HG03066 (cell line): ENCODE results near the gene ACTN4.

ENCODE experiments used
- ATAC-seq: cut with Tn5 transposase; IDR thresholded peaks from one replicate; pipeline ENCODE4 v1.9.1; 2021; ENCODE audit warnings: low read depth; ENCODE audit not compliant: unreplicated experiment

Gene ACTN4

DNA sequence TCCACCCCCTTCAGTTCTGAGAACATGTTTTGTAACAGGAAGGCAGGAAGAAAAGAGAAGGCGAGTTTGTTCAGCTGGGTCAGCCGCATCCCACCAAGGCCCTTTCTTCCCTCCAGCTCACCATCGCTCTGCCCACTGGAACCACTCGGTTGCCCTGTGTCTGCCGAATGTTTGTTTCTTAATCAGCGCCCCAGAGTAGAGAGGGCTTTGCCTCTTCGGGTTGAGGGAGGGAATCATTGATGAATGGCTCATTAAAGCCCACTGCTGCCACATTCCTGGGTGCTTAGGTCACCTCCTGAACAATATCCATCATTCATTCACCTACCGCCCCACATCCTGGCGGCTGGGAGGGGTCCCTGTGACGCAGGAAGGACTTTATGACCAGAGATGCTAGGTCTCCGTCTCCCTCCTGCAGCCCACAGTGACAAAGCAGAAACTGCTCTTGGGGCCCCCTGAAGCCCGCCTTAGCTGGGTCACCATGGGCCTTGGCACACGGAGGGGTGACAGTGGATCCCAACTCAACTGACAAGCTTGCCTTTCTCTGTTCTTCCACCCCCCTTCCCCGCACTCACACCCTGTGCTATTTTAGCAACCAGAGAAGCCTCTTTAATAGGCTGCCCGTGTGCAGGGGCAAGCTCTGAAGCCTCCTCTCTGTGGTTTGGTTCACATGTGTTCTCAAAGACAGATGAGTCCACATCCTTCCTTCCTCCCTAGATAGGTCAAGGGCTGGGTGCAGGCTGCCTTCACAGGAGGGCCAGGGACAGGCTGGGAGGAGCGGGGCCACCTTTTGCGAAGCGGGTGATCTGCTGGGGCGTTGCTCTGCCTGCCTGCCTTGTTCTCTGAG, 46.2 kb downstream of the ACTN4 start:
- no peak for ATAC-seq

DNA sequence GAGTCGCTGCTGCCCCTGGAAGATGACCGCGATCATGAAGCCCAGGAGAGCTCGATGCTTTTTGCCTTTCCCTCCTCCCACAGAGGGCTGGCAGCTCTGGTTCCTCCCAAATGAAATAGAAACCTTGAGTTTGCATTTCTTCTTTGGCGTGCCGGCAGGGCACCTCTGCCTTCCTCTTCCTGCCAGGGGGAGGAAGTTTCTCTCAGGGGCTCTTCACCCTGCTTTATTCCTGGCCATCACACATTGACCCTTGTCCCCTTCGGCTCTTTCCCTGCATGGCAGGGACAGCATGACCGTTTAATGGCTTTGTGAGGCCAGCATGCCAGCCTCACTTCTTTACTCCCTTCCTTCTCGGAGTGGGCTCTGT, 47.9 kb downstream of the ACTN4 start:
- ATAC-seq = no peak

DNA sequence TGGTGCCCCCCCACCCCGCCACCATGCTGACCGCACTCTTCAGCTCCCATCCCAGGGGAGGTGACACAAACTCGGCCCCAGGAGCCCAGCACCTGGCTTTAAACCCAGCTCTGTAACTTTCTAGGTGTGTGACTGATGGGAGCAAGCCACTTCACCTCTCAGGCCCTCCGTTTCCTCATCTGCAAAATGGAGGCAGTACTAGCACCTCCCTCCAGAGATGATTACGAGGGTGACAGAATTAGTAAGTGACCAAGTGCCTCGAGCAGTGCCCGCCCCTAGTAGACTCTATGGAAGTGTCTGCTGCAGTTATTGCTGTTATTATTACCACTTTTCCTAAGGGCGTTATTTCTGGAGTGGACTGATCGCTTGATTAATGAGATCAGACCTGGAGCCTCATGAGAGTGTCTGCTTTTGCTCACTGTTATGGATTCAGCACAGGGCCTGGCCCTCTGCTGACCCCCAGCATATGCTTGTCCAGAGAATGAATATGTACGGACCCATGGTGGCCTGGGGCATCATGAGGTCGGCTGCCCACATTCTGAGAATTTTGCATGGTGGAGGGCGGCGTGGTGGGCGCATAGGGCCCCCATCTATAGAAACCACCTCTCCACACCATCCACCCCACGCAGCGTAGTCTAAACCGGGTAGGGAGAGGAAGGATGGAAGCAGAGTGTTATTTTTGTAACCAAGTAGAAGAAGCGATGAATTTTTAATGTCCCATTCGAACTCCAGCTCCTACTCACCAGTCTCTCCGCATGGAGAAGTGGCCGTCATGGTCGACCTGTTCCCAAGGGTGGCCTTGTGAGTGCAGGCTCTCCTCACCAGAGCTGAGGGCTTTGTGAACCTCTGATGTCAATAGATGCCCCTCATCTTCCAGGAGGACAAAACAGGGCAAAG, 48.6 kb downstream of the ACTN4 start:
- ATAC-seq = no peak

DNA sequence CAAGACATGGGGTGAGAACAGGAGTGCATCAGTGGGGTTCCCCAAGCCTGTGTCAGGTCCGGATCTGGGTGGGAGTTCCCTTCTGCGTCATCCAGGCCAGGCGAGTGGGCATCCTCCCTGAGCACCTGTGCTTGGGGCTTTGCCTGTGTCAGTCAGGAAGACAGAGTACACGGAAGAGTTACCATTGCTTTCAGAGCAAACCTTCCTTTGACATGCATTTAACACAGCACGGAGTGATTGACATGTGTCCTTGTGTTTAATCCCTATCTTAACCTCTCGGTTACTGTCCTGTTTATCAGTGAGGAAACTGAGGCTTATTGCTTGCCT, 49.2 kb downstream of the ACTN4 start:
- no peak for ATAC-seq

DNA sequence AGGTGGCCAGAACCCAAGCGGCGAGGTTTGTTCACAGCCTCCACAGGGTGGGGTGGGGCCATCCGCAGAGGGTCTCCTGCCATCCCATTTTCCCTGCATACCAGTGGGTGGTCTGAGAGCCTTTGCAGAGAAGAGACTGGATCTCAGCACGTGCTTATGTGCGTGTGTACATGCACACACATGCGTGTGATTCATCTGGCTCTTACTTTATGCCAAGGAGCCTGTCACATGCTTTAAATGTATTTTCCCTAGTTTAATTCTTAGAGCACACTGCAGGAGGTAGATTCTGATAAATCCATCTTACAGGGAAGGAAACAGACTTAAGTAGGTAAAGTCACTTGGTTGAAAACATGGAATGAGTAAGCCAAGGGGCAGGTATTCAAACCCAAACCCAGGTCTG, 49.7 kb downstream of the ACTN4 start:
- no peak for ATAC-seq

DNA sequence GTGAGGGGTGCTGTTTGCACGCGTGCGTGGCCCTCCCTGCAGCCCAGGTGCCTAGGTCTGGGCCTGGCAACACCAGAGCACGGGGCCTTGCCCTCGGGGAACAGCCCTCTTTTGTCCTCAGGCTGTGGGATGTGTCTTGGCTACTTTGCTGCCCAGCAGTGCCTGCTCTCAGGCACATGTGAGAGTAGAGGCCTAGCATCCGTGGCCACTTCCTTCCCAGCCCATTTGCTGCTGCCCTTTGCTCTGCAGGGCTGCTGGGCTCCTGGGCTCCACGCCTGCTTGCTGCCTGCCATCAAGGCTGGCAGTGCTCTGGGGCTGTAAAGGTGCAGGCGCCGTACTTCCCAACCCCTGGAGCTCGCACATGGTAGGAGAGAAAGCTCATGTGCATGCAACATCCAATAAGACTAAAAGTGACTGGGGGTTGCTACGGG, 50.2 kb downstream of the ACTN4 start:
- ATAC-seq = no peak

DNA sequence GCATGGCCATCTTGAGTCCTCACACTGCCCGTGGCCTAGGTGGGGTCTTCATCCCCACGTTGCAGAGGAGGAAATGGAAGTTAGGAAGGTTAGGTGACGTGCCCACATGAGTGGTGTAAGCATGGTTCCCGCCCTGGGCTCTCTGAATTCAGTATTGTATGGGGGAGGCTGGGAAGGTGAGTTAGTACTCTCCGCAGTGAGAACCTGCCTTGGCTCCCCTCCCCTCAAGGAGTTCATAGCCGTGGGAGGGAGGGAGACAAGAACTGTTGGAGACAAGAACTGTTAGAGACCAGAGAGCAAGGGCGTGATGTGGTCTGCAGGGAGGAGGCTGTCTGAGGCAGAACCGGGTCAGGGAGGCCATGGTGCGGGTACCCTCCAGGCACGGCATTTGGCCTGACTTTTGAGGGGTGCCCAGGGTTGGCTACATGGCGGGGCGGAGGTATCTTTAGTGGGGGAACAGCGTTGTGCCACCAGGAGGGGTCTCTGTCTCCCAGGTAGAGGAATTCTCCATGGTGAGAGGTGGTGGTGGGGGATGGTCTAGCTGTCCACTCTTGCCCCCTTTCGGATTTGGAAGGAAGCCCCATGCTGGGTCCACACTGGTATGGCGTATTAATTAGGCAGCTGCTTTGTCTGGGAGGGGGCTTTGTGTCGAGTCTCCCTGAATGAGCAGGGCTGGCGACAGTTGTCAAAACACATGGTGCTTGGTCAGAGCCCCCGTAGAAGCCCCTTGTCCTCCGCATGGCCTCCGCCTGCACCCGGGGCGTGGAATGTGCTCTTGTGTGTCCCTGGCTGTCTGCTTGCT, 51.0 kb downstream of the ACTN4 start:
- ATAC-seq = no peak

DNA sequence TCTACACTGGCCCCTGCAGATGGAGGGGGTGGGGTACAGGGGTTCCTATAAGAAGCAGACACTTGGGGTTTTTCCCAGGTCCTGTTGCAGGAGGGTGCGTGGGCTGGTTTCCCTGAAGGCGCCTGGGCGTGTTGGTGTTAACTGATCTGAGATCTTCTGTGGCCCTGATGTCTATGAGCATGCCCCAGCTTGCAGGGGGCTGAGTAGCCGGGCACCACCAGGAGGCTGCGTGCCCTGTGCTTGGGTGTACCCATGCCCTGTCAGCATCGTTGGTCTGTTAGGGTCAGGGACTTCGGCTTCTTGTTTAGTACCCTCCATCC, 51.5 kb downstream of the ACTN4 start:
- ATAC-seq = no peak

DNA sequence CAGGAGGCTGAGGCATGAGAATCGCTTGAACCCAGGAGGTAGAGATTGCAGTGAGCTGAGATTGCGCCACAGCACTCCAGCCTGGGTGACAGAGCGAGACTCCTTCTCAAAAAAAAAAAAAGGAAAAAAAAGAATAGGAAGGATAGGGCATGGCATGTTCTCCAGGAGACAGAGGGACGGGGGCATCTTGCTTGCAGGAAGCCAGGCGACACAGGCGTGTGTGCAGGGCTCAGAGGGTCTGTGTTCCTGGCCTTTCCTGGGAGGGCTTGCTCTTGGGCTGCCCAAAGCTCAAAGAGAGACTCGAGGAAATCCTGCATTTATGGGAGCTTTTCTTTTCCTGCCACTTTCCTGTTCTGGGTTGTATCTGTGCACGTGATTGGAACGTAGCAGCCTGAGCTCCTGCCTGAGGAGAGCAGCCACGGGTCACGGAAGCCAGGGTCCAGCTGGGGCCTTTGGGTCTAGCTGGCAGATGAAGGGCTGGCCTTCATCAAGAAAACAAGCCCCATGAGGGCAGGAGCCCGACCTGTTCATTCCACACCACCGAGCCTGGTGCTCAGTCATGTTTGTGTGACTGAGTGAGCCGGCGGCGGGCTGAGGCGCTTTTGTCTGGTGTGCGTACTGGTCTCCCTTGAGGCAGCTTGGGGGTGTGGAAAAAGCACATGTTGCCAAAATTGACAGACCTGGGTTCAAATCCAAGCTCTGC, 52.3 kb downstream of the ACTN4 start:
- no peak for ATAC-seq

DNA sequence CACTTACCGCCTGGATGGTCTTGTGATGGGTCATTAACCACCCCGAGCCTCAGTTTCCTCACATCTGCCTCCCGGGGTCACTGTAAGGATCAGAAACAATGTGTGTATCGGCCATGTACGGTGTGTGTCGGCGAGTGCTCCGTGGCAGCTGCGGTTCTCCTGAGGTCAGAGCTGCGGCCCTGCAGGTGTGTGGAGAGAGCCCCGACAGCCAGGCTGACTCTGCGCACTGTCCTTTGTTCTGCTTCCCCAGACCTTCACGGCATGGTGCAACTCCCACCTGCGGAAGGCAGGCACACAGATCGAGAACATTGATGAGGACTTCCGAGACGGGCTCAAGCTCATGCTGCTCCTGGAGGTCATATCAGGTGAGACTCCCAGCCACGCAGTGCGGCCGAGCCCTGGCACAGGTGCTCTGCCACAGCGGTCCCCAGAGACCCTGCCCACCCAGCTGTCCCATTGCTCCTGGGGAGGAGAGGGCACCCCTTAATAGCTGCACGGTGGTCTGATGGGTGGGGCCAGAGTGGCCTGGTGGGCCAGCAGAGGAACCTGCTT, 53.0 kb downstream of the ACTN4 start:
- no peak for ATAC-seq

DNA sequence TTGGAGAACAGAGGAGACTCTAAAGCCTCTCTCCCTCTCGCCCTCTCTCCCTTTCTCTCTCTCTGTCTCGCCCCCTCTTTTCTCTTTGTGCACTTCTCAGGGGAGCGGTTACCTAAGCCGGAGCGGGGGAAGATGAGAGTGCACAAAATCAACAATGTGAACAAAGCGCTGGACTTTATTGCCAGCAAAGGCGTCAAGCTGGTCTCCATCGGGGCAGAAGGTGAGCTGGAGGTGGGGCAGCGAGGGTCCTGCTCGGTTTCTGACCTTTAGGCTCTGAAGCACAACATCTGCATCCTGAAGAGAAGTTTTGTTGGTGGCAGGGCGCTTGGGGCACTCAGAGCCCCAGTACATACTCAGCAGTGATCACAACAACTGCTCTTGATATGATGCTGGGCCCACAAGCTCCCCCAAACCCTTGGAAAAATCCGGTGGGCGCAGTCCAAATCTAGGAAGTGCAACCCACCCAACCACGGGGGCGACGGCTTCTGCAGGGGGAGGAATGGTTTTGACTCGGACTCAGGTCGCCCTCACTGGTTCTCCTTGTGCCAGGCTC, 53.5 kb downstream of the ACTN4 start:
- ATAC-seq = no peak

DNA sequence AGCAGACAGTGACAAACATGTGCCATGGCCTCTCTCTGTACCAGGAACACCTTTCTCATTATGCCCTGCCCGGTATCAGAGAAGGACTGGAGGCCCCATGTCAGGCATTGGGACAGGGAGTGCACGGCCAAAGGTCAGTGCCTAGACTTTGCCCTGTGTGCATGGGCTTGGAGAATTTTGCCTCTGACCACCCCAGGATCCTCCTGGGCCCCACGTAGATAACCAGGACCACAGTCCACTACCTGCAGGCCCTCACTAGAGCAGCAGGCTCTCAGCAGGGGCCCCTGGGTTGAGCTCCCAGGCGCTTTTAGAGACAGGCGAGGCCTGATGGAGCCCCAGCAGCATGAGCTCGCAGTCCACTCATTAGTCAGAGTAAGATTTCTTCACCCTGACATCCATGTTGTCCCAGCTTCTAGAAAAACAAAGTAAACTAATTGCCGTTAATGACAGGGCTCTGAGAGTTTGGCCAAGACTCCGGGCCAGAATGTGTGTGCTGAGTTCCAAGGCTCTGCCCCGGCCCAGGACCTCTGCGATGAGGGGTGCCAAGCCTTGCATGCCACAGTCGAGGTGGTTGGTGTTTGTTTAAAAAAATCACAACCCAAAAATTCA, 54.1 kb downstream of the ACTN4 start:
- no peak for ATAC-seq

DNA sequence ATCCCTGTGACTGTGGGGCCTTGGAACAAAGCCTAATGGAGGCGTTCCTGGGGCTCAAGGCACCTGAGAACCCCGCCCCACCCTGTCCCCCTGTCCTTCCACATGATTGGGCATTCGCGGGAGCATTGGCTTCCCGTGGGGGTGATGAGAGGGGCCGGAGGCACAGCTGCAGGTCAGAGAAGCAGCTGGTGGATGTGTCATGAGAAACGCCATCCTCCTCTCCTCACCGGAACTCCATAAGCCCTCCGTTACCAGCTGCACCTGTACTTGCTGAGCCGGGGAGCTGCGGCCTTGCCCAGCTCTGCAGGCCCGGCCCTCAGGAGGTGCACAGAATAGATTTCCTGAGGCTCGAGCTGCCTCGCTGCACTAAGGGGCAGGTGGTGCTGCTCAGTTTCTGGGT, 54.8 kb downstream of the ACTN4 start:
- ATAC-seq = no peak

DNA sequence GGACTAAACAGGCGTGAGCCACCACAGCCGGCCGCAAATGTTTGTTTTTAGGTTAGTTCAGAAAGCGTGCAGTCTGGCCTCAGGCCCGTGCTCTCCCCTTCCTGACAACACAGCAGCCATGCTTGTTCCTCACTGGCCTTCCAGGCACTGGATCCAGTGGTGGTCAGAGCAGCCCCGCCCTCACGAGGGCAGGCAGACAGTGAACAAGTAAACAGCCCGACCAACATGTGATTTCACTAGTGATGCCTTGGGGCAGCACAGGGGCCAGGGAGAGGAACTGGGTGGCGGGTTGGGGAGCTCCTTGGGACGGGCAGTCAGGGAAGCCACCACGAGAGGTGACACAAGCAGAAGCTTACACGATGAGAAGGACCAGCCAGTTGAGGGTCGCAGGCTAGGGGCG, 56.1 kb downstream of the ACTN4 start:
- no peak for ATAC-seq

DNA sequence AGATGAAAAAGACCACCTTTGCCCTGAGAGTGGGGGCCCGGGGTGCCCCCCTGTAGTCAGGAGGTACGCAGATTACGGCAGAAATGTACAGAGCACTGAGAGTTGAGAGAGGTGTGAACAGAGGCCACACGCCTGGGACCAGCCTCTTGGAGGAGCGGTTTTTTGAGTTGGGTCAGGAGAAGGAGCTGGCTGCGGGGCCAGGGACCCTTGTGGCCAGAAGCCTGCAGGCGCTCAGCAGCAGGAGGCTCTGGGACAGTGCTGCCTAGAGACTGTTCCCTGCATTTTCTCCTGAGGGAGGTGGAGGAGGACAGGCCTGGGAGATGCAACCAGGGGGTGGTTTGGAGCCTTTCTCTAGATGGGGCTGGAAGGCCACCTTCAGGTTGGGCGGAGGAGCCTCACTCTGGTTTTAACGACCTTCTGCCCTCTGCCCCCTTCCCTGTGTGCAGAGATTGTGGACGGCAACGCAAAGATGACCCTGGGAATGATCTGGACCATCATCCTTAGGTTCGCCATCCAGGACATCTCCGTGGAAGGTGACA, 57.1 kb downstream of the ACTN4 start:
- no peak for ATAC-seq

DNA sequence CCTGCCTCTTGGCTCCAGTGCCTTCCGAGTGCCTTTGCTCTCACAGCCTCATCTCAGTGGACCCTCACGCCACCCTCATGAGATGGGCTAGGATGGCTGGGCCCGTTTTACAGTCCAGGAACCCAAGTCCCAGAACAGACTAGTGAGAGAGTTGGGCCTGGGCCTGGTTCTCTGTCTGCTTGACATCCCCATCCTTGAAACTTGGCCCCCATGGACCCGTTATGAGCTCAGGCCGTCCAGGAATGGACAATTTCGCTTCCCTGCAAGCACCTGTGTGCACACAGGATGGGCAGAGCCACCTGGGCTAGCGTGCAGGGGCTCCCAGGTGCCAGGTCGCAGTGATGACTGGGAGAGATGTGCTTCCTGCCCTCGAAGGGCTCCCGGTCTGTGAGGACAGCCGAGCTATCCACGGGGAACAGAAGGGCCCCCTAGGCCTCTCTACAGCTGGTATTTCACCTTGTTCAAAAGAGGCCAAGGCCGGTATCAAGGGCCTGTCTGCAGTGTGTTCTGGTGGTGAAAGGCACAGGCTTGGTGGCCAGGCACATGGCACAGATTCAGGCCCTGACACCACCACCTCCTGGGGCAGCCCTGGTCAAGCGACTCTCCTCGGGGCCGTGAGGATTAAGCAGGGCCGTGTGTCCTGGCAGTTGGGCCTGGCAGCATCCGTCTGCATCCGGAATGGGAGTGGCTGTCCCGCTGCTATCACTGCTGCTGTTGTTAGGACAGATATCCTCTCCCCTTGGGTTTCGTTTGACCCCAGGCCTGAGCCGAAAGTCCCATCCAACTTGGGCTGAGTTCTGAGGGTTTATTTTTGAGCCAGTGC, 58.0 kb downstream of the ACTN4 start:
- ATAC-seq = no peak

DNA sequence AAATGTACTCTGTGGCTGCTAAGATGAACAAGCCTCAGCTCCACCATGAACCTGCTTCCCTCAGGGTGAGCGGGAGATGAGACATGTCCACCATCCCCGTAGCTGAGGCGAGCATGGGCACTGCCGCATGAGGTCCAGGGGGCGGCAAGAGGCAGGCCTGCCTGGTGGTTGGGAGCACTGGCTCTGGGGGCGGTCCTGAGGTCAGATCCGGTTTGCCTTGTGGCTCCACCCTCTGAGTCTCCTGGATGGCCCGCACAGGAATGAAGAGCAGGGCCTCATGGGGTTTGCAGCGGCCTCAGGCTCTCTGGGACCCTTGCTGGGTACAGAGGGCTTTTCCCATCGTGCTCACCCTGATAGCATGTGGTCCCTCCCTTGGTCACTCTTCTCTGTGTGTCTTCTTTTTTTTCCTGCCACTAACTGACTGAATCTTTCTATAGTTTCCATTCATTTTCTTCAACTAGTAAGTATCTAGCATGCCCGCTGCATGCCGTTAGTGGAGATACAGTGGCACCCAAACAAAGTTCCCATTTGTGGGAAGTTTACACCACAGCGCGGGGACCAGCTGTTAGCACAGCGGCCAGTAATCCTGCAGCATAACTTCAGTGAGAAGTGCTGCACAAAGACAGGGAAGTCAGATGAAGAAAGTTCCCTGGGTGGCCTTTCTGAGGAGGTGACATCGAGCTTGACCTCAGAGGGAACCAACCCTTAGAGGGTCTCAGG, 59.5 kb downstream of the ACTN4 start:
- ATAC-seq = no peak
